Nasal cavity respiratory epithelium epithelial cell of viscerocranial mucosa (primary cell): ENCODE measurements around the gene YJEFN3. TPM values are rescaled to one million over a fixed set of nuclear protein-coding genes. Genes with fewer than 3 reads are reported as not detected.

Experiments used
- total RNA-seq: library from RNA; depleted of rRNA; stranded (reverse); fragments of >200 nt; gene quantifications from 2 replicates; pipeline ENCODE4 v1.2.3, GENCODE V29; 2014

Gene YJEFN3, protein sequence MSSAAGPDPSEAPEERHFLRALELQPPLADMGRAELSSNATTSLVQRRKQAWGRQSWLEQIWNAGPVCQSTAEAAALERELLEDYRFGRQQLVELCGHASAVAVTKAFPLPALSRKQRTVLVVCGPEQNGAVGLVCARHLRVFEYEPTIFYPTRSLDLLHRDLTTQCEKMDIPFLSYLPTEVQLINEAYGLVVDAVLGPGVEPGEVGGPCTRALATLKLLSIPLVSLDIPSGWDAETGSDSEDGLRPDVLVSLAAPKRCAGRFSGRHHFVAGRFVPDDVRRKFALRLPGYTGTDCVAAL
- total RNA-seq = 0.43 TPM in 1 of 2 replicates, not detected in the other

DNA sequence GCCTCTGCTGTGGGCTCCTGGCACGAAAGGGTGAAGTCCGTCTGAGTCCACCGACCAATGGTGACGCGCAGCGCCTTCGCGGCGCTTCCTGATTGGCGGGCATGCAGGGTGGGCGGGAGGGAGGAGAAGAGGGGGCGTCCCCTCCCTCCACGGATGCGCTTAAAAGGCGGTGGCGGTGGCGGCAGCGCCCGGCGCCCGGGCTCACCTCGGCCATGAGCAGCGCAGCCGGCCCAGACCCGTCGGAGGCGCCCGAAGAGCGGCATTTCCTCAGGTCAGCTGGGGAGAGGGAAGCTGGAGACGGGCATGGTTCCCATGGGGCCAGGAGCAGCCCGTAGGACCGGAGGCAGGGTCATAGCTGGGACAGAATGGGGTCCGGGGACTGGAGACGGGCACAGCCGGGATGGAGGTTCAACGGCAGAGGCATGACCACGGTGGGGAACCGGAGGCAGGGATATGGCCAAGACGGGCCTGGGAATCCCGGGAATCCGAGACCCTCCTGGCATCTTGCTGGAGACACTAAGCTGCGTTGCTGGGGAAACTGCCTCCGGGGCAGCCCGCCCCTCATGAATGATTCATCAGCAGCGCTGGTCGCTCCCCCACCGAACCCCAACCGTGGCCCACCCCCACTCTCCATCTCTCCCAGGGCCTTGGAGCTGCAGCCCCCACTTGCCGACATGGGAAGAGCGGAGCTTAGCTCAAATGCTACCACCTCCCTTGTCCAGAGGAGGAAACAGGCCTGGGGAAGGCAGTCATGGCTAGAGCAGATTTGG is at the start of gene YJEFN3:
Gene YJEFN3, plus strand, starts transcription at position 191 of the 770 bp plus-strand sequence. Its CDS starts 22 bp downstream, at position 213.

DNA sequence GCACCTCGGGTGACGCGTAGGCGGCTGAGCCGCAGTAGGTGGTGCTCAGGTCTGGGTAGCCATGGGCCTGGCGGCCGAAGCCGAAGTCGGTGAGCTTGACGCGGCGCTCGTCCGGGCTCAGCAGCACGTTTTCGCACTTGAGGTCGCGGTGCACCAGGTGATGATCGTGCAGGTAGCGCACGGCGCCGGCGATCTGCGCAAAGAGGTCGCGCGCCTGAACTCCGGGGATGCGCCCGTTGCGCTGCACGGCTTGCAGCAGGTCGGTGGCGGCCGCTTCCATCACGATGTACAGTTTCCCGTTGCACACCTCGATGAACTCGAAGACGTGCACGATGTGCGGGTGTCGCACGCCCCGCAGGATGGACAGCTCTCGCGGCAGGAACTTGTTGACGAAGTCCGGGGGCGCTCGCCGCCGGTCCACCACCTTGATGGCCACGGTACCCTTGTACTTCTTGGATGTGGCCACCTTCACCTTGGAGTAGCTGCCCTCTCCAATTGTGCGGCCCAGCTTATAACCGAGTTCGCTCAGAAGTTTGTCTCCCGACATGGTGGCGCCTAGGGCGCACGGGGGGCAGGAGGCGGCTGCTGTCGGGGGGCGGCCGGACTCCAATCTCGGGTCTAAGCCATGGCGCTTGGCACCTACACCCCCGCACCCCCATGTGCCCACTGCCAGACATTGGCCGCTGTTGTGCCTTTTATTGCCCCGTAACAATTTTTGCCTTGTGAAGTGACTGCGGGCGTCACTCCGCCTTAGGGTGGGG is 13.7 kb upstream of the YJEFN3 start, which contains the start of gene TSSK6:
Gene TSSK6, minus strand, starts transcription at position 668 of the 761 bp plus-strand sequence. Its CDS starts 121 bp downstream, at position 547.

DNA sequence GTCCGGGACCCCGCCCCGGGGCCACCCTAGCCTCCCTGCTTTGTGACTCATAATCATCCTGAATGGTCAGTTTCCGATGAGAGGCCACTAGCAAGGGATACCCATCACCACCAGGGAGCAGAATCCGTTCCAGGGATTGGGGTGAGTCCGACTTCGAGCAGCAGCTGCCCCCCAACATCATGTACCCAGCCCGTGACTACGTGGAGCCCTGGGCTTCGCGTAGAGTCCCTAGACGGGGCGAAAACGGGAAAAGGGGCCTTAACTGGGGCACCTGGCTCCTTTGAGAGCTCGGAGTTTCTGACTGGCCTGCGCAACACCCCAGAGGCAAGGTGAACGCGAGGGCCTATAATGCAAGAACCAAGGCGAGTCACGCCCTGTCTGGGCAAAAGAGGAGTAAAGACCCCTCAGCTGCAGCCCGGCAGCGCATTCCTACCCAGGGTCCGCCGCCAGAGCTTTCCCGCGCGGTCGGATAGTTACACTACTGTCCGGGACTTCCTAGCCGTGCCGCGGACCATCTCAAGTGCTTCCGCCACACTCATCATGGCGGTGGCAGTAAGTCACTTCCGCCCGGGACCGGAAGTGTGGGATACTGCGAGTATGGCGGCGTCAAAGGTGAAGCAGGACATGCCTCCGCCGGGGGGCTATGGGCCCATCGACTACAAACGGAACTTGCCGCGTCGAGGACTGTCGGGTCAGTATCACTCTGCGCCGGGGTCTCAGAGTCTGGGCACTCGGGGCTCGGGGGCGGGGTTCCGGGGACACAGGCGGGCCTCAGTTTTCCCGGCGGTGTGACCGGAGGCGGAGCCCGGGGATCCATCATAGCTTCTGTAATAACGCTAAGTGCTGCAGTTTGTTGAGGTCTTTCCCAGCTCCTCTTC is 12.8 kb upstream of the YJEFN3 start, which contains the start of gene NDUFA13:
Gene NDUFA13, plus strand, starts transcription at position 584 of the 878 bp plus-strand sequence. Its CDS starts 14 bp downstream, at position 598.

GRCh38 chr19:19538061-19538784 is 9.5 kb downstream of the YJEFN3 start, which contains the start of gene CILP2:
Gene CILP2 (plus strand): TSS chr19:19538265. CDS start chr19:19538350, 85 bp downstream.

Other genes with a start within 250 kb of the YJEFN3 start
- 17.1 and 24.5 TPM in 2 replicates for gene SUGP1, start 208.4 kb upstream of the YJEFN3 start, total RNA-seq
- 15.7 and 33.1 TPM in 2 replicates for gene MAU2, start 208.1 kb upstream of the YJEFN3 start, total RNA-seq
- 45.1 and 101 TPM in 2 replicates for gene GATAD2A, start 123.2 kb upstream of the YJEFN3 start, total RNA-seq
- gene TSSK6, start 13.4 kb upstream of the YJEFN3 start, total RNA-seq = 3.6 and 4.4 TPM in 2 replicates
- gene NDUFA13, start 12.7 kb upstream of the YJEFN3 start, total RNA-seq = 139 and 143 TPM in 2 replicates
- under 0.01 and 0.21 TPM in 2 replicates for gene CILP2, start 9.4 kb downstream of the YJEFN3 start, total RNA-seq
- gene PBX4, start 89.8 kb downstream of the YJEFN3 start, total RNA-seq = 0.28 and 1.0 TPM in 2 replicates
- gene LPAR2, start 99.3 kb downstream of the YJEFN3 start, total RNA-seq = 4.8 and 11.0 TPM in 2 replicates
- gene GMIP, start 114.7 kb downstream of the YJEFN3 start, total RNA-seq = 5.1 and 9.6 TPM in 2 replicates
- gene ATP13A1, start 134.8 kb downstream of the YJEFN3 start, total RNA-seq = 23.6 and 63.7 TPM in 2 replicates
- 11.7 and 14.4 TPM in 2 replicates for gene ZNF101, start 139.9 kb downstream of the YJEFN3 start, total RNA-seq
- 7.5 and 8.4 TPM in 2 replicates for gene ZNF14, start 204.2 kb downstream of the YJEFN3 start, total RNA-seq